ENCODE measurements around the gene PLEKHH2. TPM values are rescaled to one million over a fixed set of nuclear protein-coding genes. Genes with fewer than 3 reads are reported as not detected.

The PLEKHH2 gene
- polyA plus RNA-seq, 1 of the 3 experiments (the other 2 are of a cell fraction), result 1.9 TPM

GRCh38 chr2:43593254-43593653 lies 43.8 kb upstream of the PLEKHH2 start:
- TF ChIP-seq EP300 (IDR thresholded peaks at IDR 0.05; ENCODE audit: borderline replicate concordance in 1 of 2, low read depth in 1 of 2, low read length in 1 of 2), result no peak
- TF ChIP-seq USF1 (IDR thresholded peaks at IDR 0.05; ENCODE audit: borderline replicate concordance, low read depth), result no peak
- no peak for TF ChIP-seq CHD2 (IDR thresholded peaks at IDR 0.05; ENCODE audit: low read length, partially characterized antibody)
- no peak for TF ChIP-seq NFIC (IDR thresholded peaks at IDR 0.05; ENCODE audit: borderline replicate concordance)
- TF ChIP-seq FOSL2 (IDR thresholded peaks at IDR 0.05; ENCODE audit: borderline replicate concordance, low read depth), result no peak
- no peak for TF ChIP-seq TEAD4 (IDR thresholded peaks at IDR 0.05; ENCODE audit: borderline replicate concordance, insufficient read depth)
- TF ChIP-seq RAD21 (IDR thresholded peaks at IDR 0.05; ENCODE audit: low read length), result no peak
- no peak for TF ChIP-seq EZH2phosphoT487 (IDR thresholded peaks at IDR 0.05; ENCODE audit: borderline replicate concordance, low read depth)
- no peak for TF ChIP-seq GABPA (IDR thresholded peaks at IDR 0.05; ENCODE audit: low read depth)
- TF ChIP-seq GATA2 (CRISPR knock-in tag; IDR thresholded peaks at IDR 0.05), result no peak
- no peak for TF ChIP-seq YY1 (IDR thresholded peaks at IDR 0.05; ENCODE audit: low read depth)
- TF ChIP-seq CTCF (IDR thresholded peaks at IDR 0.05), result no peak
- TF ChIP-seq POLR2AphosphoS5 (IDR thresholded peaks at IDR 0.05; ENCODE audit: low read depth, low read length), result no peak
- TF ChIP-seq MAX (IDR thresholded peaks at IDR 0.05; ENCODE audit: low read depth), result no peak
- TF ChIP-seq RXRA (IDR thresholded peaks at IDR 0.05; ENCODE audit: borderline replicate concordance, low read depth), result no peak
- no peak for TF ChIP-seq NRF1 (IDR thresholded peaks at IDR 0.05; ENCODE audit: low read depth, low read length)
- no peak for TF ChIP-seq FOXM1 (IDR thresholded peaks at IDR 0.05; ENCODE audit: low read depth)
- TF ChIP-seq RCOR1 (IDR thresholded peaks at IDR 0.05; ENCODE audit: low read length), result no peak
- TF ChIP-seq PBX3 (IDR thresholded peaks at IDR 0.05), result no peak
- H3K4me2 ChIP-seq, result peak overlapping the region; percentile 16
- WGBS (ENCODE audit: low lambda C conversion rate), result 82% methylated on average over 3 of the region's 3 CpGs
- no peak for DNase-seq
- H3K9ac ChIP-seq, result peak overlapping the region; percentile 7; the same call in 1 of the 2 replicates
- H3K27me3 ChIP-seq (ENCODE audit: insufficient read depth), result no peaks in the 10 kb centered on the region
- no peak overlapping the region for H3K4me3 ChIP-seq (ENCODE audit: low read depth in 2 of 2, low read length in 1 of 2)
- peaks cover 26% of the 10 kb centered on the region for H3F3A ChIP-seq (replicated peaks; ENCODE audit: insufficient read depth)
- H4K20me1 ChIP-seq (ENCODE audit: insufficient read depth), result no peaks in the 10 kb centered on the region
- ChIA-PET CTCF (interaction anchor here (0.8 to 1.2 kb wide), 3 partner anchors 16 to 765 kb away, joined by 3 to 9 read pairs (median 5); no protein-coding TSS in a partner anchor), POLR2A (no interaction called here)
- no peak overlapping the region for H2AFZ ChIP-seq (ENCODE audit: low read depth)
- H3K9me3 ChIP-seq, result no peaks in the 10 kb centered on the region
- no peaks in the 10 kb centered on the region for H3K9me2 ChIP-seq
- peaks cover 34 to 36% of the 10 kb centered on the region in 2 experiments for H3K36me3 ChIP-seq (replicated peaks in 1 of 2; ENCODE audit: control insufficient read depth in 1 of 2, insufficient read depth in 2 of 2, low read length in 1 of 2)
- peaks cover 26% of the 10 kb centered on the region for H3K79me2 ChIP-seq (ENCODE audit: insufficient read depth)
- H3K27ac ChIP-seq (ENCODE audit: low read depth in 2 of 2, low read length in 1 of 2), result peak overlapping the region in 1 of 2 experiments; percentile 67; a peak in 2 of 4 replicates
- peaks cover 7 to 11% of the 10 kb centered on the region in 2 experiments; a peak in 3 of 4 replicates for H3K4me1 ChIP-seq (ENCODE audit: control insufficient read depth in 1 of 2, insufficient read depth in 2 of 2, low read depth in 1 of 2, low read length in 1 of 2)
